ENCODE measurements around the gene FAM219A.
A peak's percentile ranks its signal among the peaks of the same experiment; 100 is the strongest.

FAM219A gene

GRCh38 chr9:34379334-34380033, 78.9 kb downstream of the FAM219A start:
- peak overlapping the region; percentile 74 for H3K4me2 ChIP-seq (ENCODE audit: low read length)
- peaks cover 36% of the 10 kb centered on the region for H3K4me1 ChIP-seq (ENCODE audit: insufficient read depth, low read length, severe bottlenecking)
- H3K79me2 ChIP-seq (ENCODE audit: insufficient read depth, low read length), result no peaks in the 10 kb centered on the region
- H3K36me3 ChIP-seq (ENCODE audit: insufficient read depth, low read length), result no peaks in the 10 kb centered on the region
- no peaks in the 10 kb centered on the region for H3K27me3 ChIP-seq (ENCODE audit: insufficient read depth, low read length)
- H3K9ac ChIP-seq (ENCODE audit: low read length), result peak overlapping the region; percentile 60; the same call in 1 of the 2 replicates
- H3K9me2 ChIP-seq (ENCODE audit: low read depth, low read length), result no peaks in the 10 kb centered on the region
- no peak for TF ChIP-seq EZH2 (IDR thresholded peaks at IDR 0.05; ENCODE audit: borderline replicate concordance, low read length)
- peak; percentile 99 for TF ChIP-seq CTCF (IDR thresholded peaks at IDR 0.05; ENCODE audit: low read length)
- no peak overlapping the region; the same call in 1 of the 2 replicates for H2AFZ ChIP-seq (ENCODE audit: low read length)
- H3K4me3 ChIP-seq (ENCODE audit: low read depth, low read length, poor library complexity, severe bottlenecking), result peak overlapping the region; percentile 62
- no peaks in the 10 kb centered on the region for H3F3A ChIP-seq (ENCODE audit: insufficient read depth, low read length)
- no peak overlapping the region for H3K27ac ChIP-seq (ENCODE audit: low read depth, low read length, poor library complexity, severe bottlenecking)
- H4K20me1 ChIP-seq (ENCODE audit: insufficient read depth, low read length), result no peaks in the 10 kb centered on the region
- H3K9me3 ChIP-seq (ENCODE audit: low read length), result no peaks in the 10 kb centered on the region

GRCh38 chr9:34378376-34379060, 79.9 kb downstream of the FAM219A start:
- Histone ChIP-seq H3K4me2 (ENCODE audit: low read length) (no peak overlapping the region), H3K79me2 (ENCODE audit: insufficient read depth, low read length) (no peaks in the 10 kb centered on the region), H3K36me3 (ENCODE audit: insufficient read depth, low read length) (no peaks in the 10 kb centered on the region), H3K9me2 (ENCODE audit: low read depth, low read length) (no peaks in the 10 kb centered on the region), H3K27me3 (ENCODE audit: insufficient read depth, low read length) (no peaks in the 10 kb centered on the region), H2AFZ (ENCODE audit: low read length) (no peak overlapping the region), H3K27ac (ENCODE audit: low read depth, low read length, poor library complexity, severe bottlenecking) (no peak overlapping the region), H3K9ac (ENCODE audit: low read length) (no peak overlapping the region), H3F3A (ENCODE audit: insufficient read depth, low read length) (no peaks in the 10 kb centered on the region; the same call in 1 of the 2 replicates), H4K20me1 (ENCODE audit: insufficient read depth, low read length) (no peaks in the 10 kb centered on the region), H3K4me1 (ENCODE audit: insufficient read depth, low read length, severe bottlenecking) (peaks cover 36% of the 10 kb centered on the region), H3K4me3 (ENCODE audit: low read depth, low read length, poor library complexity, severe bottlenecking) (no peak overlapping the region), H3K9me3 (ENCODE audit: low read length) (no peaks in the 10 kb centered on the region)
- TF ChIP-seq CTCF (IDR thresholded peaks at IDR 0.05; ENCODE audit: low read length) (no peak), EZH2 (IDR thresholded peaks at IDR 0.05; ENCODE audit: borderline replicate concordance, low read length) (no peak)

- no peaks in the 10 kb centered on the region for H3K9me2 ChIP-seq (ENCODE audit: low read depth, low read length)
- H3K4me3 ChIP-seq (ENCODE audit: low read depth, low read length, poor library complexity, severe bottlenecking), result peak overlapping the region; percentile 75
- H3K27ac ChIP-seq (ENCODE audit: low read depth, low read length, poor library complexity, severe bottlenecking), result no peak overlapping the region
- H2AFZ ChIP-seq (ENCODE audit: low read length), result no peak overlapping the region
- H3F3A ChIP-seq (ENCODE audit: insufficient read depth, low read length), result no peaks in the 10 kb centered on the region; the same call in 1 of the 2 replicates
- peak overlapping the region; percentile 55; the same call in 1 of the 2 replicates for H3K9ac ChIP-seq (ENCODE audit: low read length)
- peaks cover 36% of the 10 kb centered on the region for H3K4me1 ChIP-seq (ENCODE audit: insufficient read depth, low read length, severe bottlenecking)
- H3K4me2 ChIP-seq (ENCODE audit: low read length), result peak overlapping the region; percentile 85
- H3K27me3 ChIP-seq (ENCODE audit: insufficient read depth, low read length), result no peaks in the 10 kb centered on the region
- no peaks in the 10 kb centered on the region for H3K9me3 ChIP-seq (ENCODE audit: low read length)
- no peaks in the 10 kb centered on the region for H4K20me1 ChIP-seq (ENCODE audit: insufficient read depth, low read length)
- H3K36me3 ChIP-seq (ENCODE audit: insufficient read depth, low read length), result peaks cover under 1% of the 10 kb centered on the region; the same call in 1 of the 2 replicates
- TF ChIP-seq CTCF (IDR thresholded peaks at IDR 0.05; ENCODE audit: low read length) (no peak), EZH2 (IDR thresholded peaks at IDR 0.05; ENCODE audit: borderline replicate concordance, low read length) (no peak)
- no peaks in the 10 kb centered on the region for H3K79me2 ChIP-seq (ENCODE audit: insufficient read depth, low read length)
These were observed 81.0 kb downstream of the FAM219A start for GRCh38 chr9:34377404-34377746.

Measured in OCI-LY1 (cell line).